NCI-H748 treated with DMSO at 0.1 percent for 48 hours (cell line): ENCODE results near the gene TBR1.

ENCODE experiments used
- DNase-seq: peaks from one replicate; lab custom pipeline; 2025; lab: John Stamatoyannopoulos, UW

The TBR1 gene

GRCh38 chr2:161415034-161415986 lies 787 bp upstream of the TBR1 start:
- peak; percentile 47 for DNase-seq

GRCh38 chr2:161416708-161417437 lies 776 bp downstream of the TBR1 start:
- DNase-seq: peak; percentile 55

GRCh38 chr2:161417438-161418274 lies 1.6 kb downstream of the TBR1 start:
- no peak for DNase-seq

- no peak for DNase-seq
These were observed 2.2 kb downstream of the TBR1 start for GRCh38 chr2:161418275-161418714.

GRCh38 chr2:161418715-161419637 lies 2.9 kb downstream of the TBR1 start:
- DNase-seq: no peak

GRCh38 chr2:161419638-161420190 lies 3.6 kb downstream of the TBR1 start:
- DNase-seq: no peak

- DNase-seq: no peak
These were observed 4.4 kb downstream of the TBR1 start for GRCh38 chr2:161420406-161421074.

- DNase-seq: no peak
These were observed 5.6 kb downstream of the TBR1 start for GRCh38 chr2:161421686-161422085.

GRCh38 chr2:161422816-161423403 lies 6.8 kb downstream of the TBR1 start:
- DNase-seq: no peak

- no peak for DNase-seq
These were observed 7.6 kb downstream of the TBR1 start for GRCh38 chr2:161423421-161424393.

- no peak for DNase-seq
These were observed 8.3 kb downstream of the TBR1 start for GRCh38 chr2:161424394-161424769.

- no peak for DNase-seq
These were observed 9.0 kb downstream of the TBR1 start for GRCh38 chr2:161424891-161425727.

- DNase-seq: no peak
These were observed 9.8 kb downstream of the TBR1 start for GRCh38 chr2:161425728-161426454.

- no peak for DNase-seq
These were observed 10.4 kb downstream of the TBR1 start for GRCh38 chr2:161426455-161426921.

- DNase-seq: no peak
These were observed 11.0 kb downstream of the TBR1 start for GRCh38 chr2:161426922-161427663.
